GM21390 (cell line): Measurements from ENCODE around the gene ACBD4.

Source experiments
- ATAC-seq: cut with Tn5 transposase; IDR thresholded peaks from one replicate; pipeline ENCODE4 v1.9.1; 2021; ENCODE audit not compliant: unreplicated experiment

Gene ACBD4

GRCh38 chr17:45186801-45187354 is 51.4 kb downstream of the ACBD4 start:
- ATAC-seq = no peak

- ATAC-seq = no peak
These were observed 53.5 kb downstream of the ACBD4 start for GRCh38 chr17:45189009-45189408.

DNA sequence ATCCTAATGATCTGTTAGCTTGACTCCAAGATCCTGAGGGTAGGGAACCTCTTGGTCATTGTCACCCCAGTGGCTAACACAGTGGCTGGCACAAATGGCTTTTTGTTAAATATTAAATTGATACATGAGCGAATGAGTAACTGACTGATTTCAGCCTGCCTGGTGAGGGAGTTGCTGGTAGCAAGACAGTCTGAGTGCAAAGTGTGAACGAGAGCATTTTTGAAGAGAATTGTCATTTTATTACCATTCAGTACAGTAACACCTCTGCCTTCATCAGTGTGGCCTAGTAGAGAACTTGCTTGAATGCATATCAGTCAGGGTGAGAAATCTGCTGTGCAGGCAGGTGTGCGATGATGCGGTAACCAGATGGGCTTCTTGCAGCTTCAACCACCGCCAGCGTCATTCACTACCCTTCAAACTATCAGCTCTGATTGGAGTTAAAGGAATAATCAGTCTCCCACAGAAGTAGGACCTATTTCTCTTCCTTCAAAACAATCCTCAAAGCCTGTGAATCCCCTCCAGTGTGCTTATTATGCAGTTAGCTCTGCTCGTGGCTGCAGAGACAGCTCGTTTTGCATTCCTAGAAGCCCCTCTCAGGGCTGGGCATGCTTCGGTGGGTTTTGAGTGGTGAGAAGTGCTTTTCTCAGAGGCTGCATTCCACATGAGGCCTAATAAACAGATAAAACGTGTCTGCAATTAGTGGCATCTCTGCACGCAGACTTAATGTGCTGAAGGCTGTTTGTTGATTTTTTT is 55.2 kb downstream of the ACBD4 start:
- ATAC-seq = no peak
